Omental fat pad (tissue), 4 donors: ENCODE measurements around the gene CD93. TPM values are rescaled to one million over a fixed set of nuclear protein-coding genes. Genes with fewer than 3 reads are reported as not detected.

Experiments used
- ATAC-seq: fragments of 150-250 bp; one replicate; pipeline ENCODE4 v1.9.1; 2016; ENCODE audit warnings: mild to moderate bottlenecking, moderate library complexity; ENCODE audit not compliant: low FRiP score
- DNase-seq: peaks from one replicate; pipeline ENCODE4 v3.0.0-alpha.2; 2019; ENCODE audit warnings: low spot score
- total RNA-seq, 4 donors: library from RNA; depleted of rRNA; stranded (reverse); fragments of >200 nt; gene quantifications; one replicate each; pipeline ENCODE4 v1.1.0, GENCODE V29; 2016
- TF ChIP-seq, protein P1 (sequence below), 3 donors: fragments of 450-650 bp; IDR thresholded peaks; one replicate each; pipeline ENCODE4 v1.5.1; 2016 to 2017; ENCODE audit warnings: antibody characterized with exemption in 3 of 3, mild to moderate bottlenecking in 3 of 3, moderate library complexity in 2 of 3

Gene CD93
- total RNA-seq, 4 donors from 2014 or later: 43.8 to 227 (median 140) TPM

DNA sequence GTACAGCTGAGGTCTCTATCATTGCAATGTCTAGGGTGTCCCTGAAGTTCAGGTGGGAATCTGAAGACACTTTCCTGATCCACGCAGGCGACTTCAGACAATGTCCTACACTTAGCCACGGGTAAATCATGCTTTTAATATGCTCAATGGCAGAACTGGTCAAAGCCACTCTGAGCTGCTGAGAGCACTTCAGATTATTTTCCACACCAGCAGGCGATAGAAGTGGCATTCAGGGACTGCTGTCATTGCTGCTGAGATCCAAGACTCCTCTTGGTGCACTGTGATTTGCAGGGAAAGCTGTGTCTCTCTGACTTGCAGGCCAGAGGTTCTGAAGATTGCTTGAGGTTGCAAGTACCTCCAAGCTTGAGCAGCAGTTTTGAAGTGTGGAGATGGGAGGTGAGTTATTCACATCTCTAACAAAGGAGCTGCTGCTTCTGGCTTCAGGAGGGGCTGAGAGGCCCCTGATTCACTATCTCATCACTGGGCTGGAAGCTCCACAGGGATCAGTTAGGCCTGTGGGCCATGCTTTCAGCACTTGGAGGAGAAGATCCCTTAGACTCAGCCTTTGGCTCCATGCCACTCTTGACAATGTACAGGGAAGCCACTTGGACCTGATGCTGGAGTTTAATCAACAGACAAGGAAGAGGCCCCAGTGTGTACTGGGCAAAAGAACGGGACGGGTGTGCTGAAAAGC is 53.9 kb downstream of the CD93 start:
- TF ChIP-seq, protein P1, sequence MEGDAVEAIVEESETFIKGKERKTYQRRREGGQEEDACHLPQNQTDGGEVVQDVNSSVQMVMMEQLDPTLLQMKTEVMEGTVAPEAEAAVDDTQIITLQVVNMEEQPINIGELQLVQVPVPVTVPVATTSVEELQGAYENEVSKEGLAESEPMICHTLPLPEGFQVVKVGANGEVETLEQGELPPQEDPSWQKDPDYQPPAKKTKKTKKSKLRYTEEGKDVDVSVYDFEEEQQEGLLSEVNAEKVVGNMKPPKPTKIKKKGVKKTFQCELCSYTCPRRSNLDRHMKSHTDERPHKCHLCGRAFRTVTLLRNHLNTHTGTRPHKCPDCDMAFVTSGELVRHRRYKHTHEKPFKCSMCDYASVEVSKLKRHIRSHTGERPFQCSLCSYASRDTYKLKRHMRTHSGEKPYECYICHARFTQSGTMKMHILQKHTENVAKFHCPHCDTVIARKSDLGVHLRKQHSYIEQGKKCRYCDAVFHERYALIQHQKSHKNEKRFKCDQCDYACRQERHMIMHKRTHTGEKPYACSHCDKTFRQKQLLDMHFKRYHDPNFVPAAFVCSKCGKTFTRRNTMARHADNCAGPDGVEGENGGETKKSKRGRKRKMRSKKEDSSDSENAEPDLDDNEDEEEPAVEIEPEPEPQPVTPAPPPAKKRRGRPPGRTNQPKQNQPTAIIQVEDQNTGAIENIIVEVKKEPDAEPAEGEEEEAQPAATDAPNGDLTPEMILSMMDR (IDR thresholded peaks at IDR 0.05): no peak
- DNase-seq: no peak
- no peak for ATAC-seq

- TF ChIP-seq, protein P1 (IDR thresholded peaks at IDR 0.05): no peak
- no peak for ATAC-seq
Observed at GRCh38 chr20:23031346-23031745, 54.8 kb downstream of the CD93 start.

More at GRCh38 chr20:23031346-23031745, 54.8 kb downstream of the CD93 start:
- DNase-seq: no peak

Other genes with a start within 250 kb of the CD93 start
- not detected for gene SSTR4, start 51.0 kb downstream of the CD93 start, total RNA-seq
- 100 to 1,000 TPM in 2 of 4 donors, 10 to 100 TPM in 2; 40.6 to 205 (median 113) TPM for gene THBD, start 36.7 kb downstream of the CD93 start, total RNA-seq